SK-N-MC (cell line): ENCODE results near the gene ECEL1.

Experiments
- DNase-seq: peaks from one replicate; pipeline ENCODE4 v3.0.0-alpha.2; 2011; ENCODE audit warnings: low read depth, low spot score
- H3K27ac ChIP-seq: fragments of 200-600 bp; sonication (generic); 2 replicates; pipeline ENCODE4 v1.5.1; 2016; ENCODE audit warnings: mixed run types
- H3K36me3 ChIP-seq: fragments of 200-600 bp; sonication (generic); 2 replicates; pipeline ENCODE4 v1.6.1; 2017; ENCODE audit warnings: antibody characterized with exemption, low read length, mixed read lengths; ENCODE audit not compliant: insufficient read depth
- H3K4me3 ChIP-seq: fragments of 200-600 bp; sonication (generic); 2 replicates; pipeline ENCODE4 v1.5.1; 2016
- H3K9ac ChIP-seq: fragments of 200-600 bp; sonication (generic); 2 replicates; pipeline ENCODE4 v1.8.0; 2017; ENCODE audit warnings: mixed run types, mixed read lengths; ENCODE audit not compliant: insufficient read length
- H3K9me3 ChIP-seq: fragments of 200-600 bp; sonication (generic); 2 replicates; pipeline ENCODE4 v1.6.1; 2017; ENCODE audit warnings: low read depth, mild to moderate bottlenecking, antibody characterized with exemption, low read length, moderate library complexity, mixed read lengths
- EZH2 ChIP-seq: fragments of 200-600 bp; sonication (generic); IDR thresholded peaks from one replicate; pipeline ENCODE4 v1.6.1; 2017; ENCODE audit warnings: antibody characterized with exemption
- FOXP2 ChIP-seq: optimal IDR thresholded peaks from 2 replicates; pipeline ENCODE3; 2011; ENCODE audit warnings: mild to moderate bottlenecking, moderate library complexity; ENCODE audit not compliant: insufficient read depth; ENCODE audit errors: extremely low read length, control extremely low read depth
- POLR2AphosphoS5 ChIP-seq: IDR thresholded peaks from 2 replicates; pipeline ENCODE4 v1.6.1; 2012; ENCODE audit warnings: mild to moderate bottlenecking, low read depth, low read length, borderline replicate concordance

Gene ECEL1

GRCh38 chr2:232529806-232530547, 42.3 kb upstream of the ECEL1 start:
- Histone ChIP-seq H3K9ac (no peak overlapping the region), H3K4me3 (no peak overlapping the region), H3K27ac (no peak overlapping the region), H3K9me3 (no peaks in the 10 kb centered on the region), H3K36me3 (no peaks in the 10 kb centered on the region)
- no peak for DNase-seq
- TF ChIP-seq FOXP2 (no peak), POLR2AphosphoS5 (no peak), EZH2 (no peak)

GRCh38 chr2:232528746-232529460, 41.3 kb upstream of the ECEL1 start:
- Histone ChIP-seq H3K9me3 (no peaks in the 10 kb centered on the region), H3K27ac (no peak overlapping the region), H3K9ac (no peak overlapping the region), H3K4me3 (no peak overlapping the region), H3K36me3 (no peaks in the 10 kb centered on the region)
- TF ChIP-seq EZH2 (no peak), FOXP2 (no peak), POLR2AphosphoS5 (no peak)
- no peak for DNase-seq

GRCh38 chr2:232527905-232528470, 40.4 kb upstream of the ECEL1 start:
- TF ChIP-seq EZH2 (no peak), POLR2AphosphoS5 (no peak), FOXP2 (no peak)
- no peak overlapping the region for H3K9ac ChIP-seq
- DNase-seq = no peak

GRCh38 chr2:232526372-232526941, 38.8 kb upstream of the ECEL1 start:
- no peak for TF ChIP-seq FOXP2
- no peak for TF ChIP-seq POLR2AphosphoS5
- no peak for TF ChIP-seq EZH2
- no peak overlapping the region for H3K9ac ChIP-seq
- no peak overlapping the region for H3K4me3 ChIP-seq
- no peaks in the 10 kb centered on the region for H3K36me3 ChIP-seq
- DNase-seq = no peak
- no peaks in the 10 kb centered on the region for H3K9me3 ChIP-seq
- no peak overlapping the region for H3K27ac ChIP-seq

More at GRCh38 chr2:232527905-232528470, 40.4 kb upstream of the ECEL1 start:
- H3K27ac ChIP-seq = no peak overlapping the region
- no peak overlapping the region for H3K4me3 ChIP-seq
- H3K36me3 ChIP-seq = no peaks in the 10 kb centered on the region
- H3K9me3 ChIP-seq = no peaks in the 10 kb centered on the region

- Histone ChIP-seq H3K9ac (no peak within 1 kb of the TSS), H3K36me3 (no peaks in the 10 kb centered on the region), H3K4me3 (no peak within 1 kb of the TSS), H3K27ac (no peak within 1 kb of the TSS), H3K9me3 (no peaks in the 10 kb centered on the region)
- no peak for TF ChIP-seq EZH2
- no peak for TF ChIP-seq POLR2AphosphoS5
- TF ChIP-seq FOXP2 = no peak
- no peak for DNase-seq
These were observed 38.2 kb upstream of the ECEL1 start, which contains the start of gene CHRND for GRCh38 chr2:232525791-232526371. TSS of gene CHRND (plus strand) at chr2:232526160. CDS start at chr2:232526216, 56 bp downstream.

- Histone ChIP-seq H3K9me3 (no peaks in the 10 kb centered on the region), H3K27ac (no peak overlapping the region), H3K4me3 (no peak overlapping the region), H3K36me3 (no peaks in the 10 kb centered on the region), H3K9ac (no peak overlapping the region)
- DNase-seq = no peak
- TF ChIP-seq FOXP2 (no peak), EZH2 (no peak), POLR2AphosphoS5 (no peak)
These were observed 37.6 kb upstream of the ECEL1 start for GRCh38 chr2:232525199-232525598.

- TF ChIP-seq POLR2AphosphoS5 (no peak), EZH2 (no peak), FOXP2 (no peak)
- H3K4me3 ChIP-seq = no peak overlapping the region
- no peak overlapping the region for H3K27ac ChIP-seq
These were observed 37.1 kb upstream of the ECEL1 start for GRCh38 chr2:232524771-232525170.

More at GRCh38 chr2:232524771-232525170, 37.1 kb upstream of the ECEL1 start:
- Histone ChIP-seq H3K36me3 (no peaks in the 10 kb centered on the region), H3K9me3 (no peaks in the 10 kb centered on the region), H3K9ac (no peak overlapping the region)
- DNase-seq = no peak
